KMS-11 (cell line): ENCODE data around the gene MPZL2.

ENCODE experiments used
- H2AFZ ChIP-seq: fragments of 200-600 bp; sonication (generic); 2 replicates; pipeline ENCODE4 v1.6.1; 2016; ENCODE audit warnings: antibody characterized with exemption, mixed run types, low read depth
- H3K27ac ChIP-seq: fragments of 200-600 bp; sonication (generic); 2 replicates; pipeline ENCODE4 v1.6.1; 2016; ENCODE audit warnings: mild to moderate bottlenecking, mixed run types
- H3K27me3 ChIP-seq: fragments of 200-600 bp; sonication (generic); 2 replicates; pipeline ENCODE4 v1.6.1; 2017; ENCODE audit warnings: mild to moderate bottlenecking, low read depth, mixed run types, moderate library complexity; ENCODE audit not compliant: insufficient read depth
- H3K36me3 ChIP-seq: fragments of 200-600 bp; sonication (generic); 2 replicates; pipeline ENCODE4 v1.6.1; 2017; ENCODE audit warnings: mild to moderate bottlenecking, mixed run types; ENCODE audit not compliant: insufficient read depth
- H3K4me1 ChIP-seq: fragments of 200-600 bp; sonication (generic); 2 replicates; pipeline ENCODE4 v1.6.1; 2016; ENCODE audit warnings: mild to moderate bottlenecking, low read depth, mixed run types; ENCODE audit not compliant: poor library complexity, severe bottlenecking
- H3K4me2 ChIP-seq: fragments of 200-600 bp; sonication (generic); 2 replicates; pipeline ENCODE4 v1.7.0; 2016; ENCODE audit warnings: mild to moderate bottlenecking, mixed run types
- H3K4me3 ChIP-seq: fragments of 200-600 bp; sonication (generic); IDR thresholded peaks from 2 replicates; pipeline ENCODE4 v1.6.1; 2017; ENCODE audit warnings: low read depth, low read length, mixed read lengths; ENCODE audit not compliant: insufficient read depth
- H3K79me2 ChIP-seq: fragments of 200-600 bp; sonication (generic); 2 replicates; pipeline ENCODE4 v1.6.1; 2016; ENCODE audit warnings: low read depth, mixed run types; ENCODE audit not compliant: insufficient read depth
- H3K9ac ChIP-seq: fragments of 200-600 bp; sonication (generic); 2 replicates; pipeline ENCODE4 v1.6.1; 2016; ENCODE audit warnings: mild to moderate bottlenecking, mixed run types
- H4K20me1 ChIP-seq: fragments of 200-600 bp; sonication (generic); 2 replicates; pipeline ENCODE4 v1.6.1; 2016; ENCODE audit warnings: mild to moderate bottlenecking, mixed run types; ENCODE audit not compliant: insufficient read depth
- CTCF ChIP-seq: fragments of 200-600 bp; sonication (generic); conservative IDR thresholded peaks from 2 replicates; pipeline ENCODE4 v1.6.1; 2017; ENCODE audit warnings: low read depth, mild to moderate bottlenecking, antibody characterized with exemption, low read length, moderate library complexity, mixed read lengths

The MPZL2 gene

GRCh38 chr11:118295199-118295598, 31.1 kb upstream of the MPZL2 start:
- Histone ChIP-seq H3K27me3 (no peaks in the 10 kb centered on the region), H3K27ac (no peak overlapping the region), H3K79me2 (no peaks in the 10 kb centered on the region), H3K4me1 (no peaks in the 10 kb centered on the region), H3K4me3 (no peak overlapping the region), H2AFZ (no peak overlapping the region), H3K4me2 (no peak overlapping the region), H4K20me1 (no peaks in the 10 kb centered on the region), H3K9ac (no peak overlapping the region), H3K36me3 (no peaks in the 10 kb centered on the region)
- no peak for TF ChIP-seq CTCF

GRCh38 chr11:118294053-118294452, 30.0 kb upstream of the MPZL2 start:
- Histone ChIP-seq H3K36me3 (no peaks in the 10 kb centered on the region), H4K20me1 (no peaks in the 10 kb centered on the region), H3K27me3 (no peaks in the 10 kb centered on the region), H3K4me3 (no peak overlapping the region), H2AFZ (no peak overlapping the region), H3K79me2 (no peaks in the 10 kb centered on the region), H3K4me1 (no peaks in the 10 kb centered on the region), H3K4me2 (no peak overlapping the region), H3K9ac (no peak overlapping the region), H3K27ac (no peak overlapping the region)
- TF ChIP-seq CTCF: no peak

- Histone ChIP-seq H2AFZ (no peak overlapping the region), H3K4me1 (no peaks in the 10 kb centered on the region), H3K27ac (no peak overlapping the region), H3K27me3 (no peaks in the 10 kb centered on the region), H3K4me3 (no peak overlapping the region), H4K20me1 (no peaks in the 10 kb centered on the region), H3K79me2 (no peaks in the 10 kb centered on the region), H3K36me3 (no peaks in the 10 kb centered on the region), H3K9ac (no peak overlapping the region), H3K4me2 (no peak overlapping the region)
- no peak for TF ChIP-seq CTCF
Measured at GRCh38 chr11:118291477-118292135, 27.5 kb upstream of the MPZL2 start.

GRCh38 chr11:118290923-118291322, 26.8 kb upstream of the MPZL2 start:
- Histone ChIP-seq H3K27me3 (no peaks in the 10 kb centered on the region), H3K79me2 (no peaks in the 10 kb centered on the region), H3K4me3 (no peak overlapping the region), H4K20me1 (no peaks in the 10 kb centered on the region), H3K36me3 (no peaks in the 10 kb centered on the region), H3K9ac (no peak overlapping the region), H2AFZ (no peak overlapping the region), H3K4me1 (no peaks in the 10 kb centered on the region), H3K4me2 (no peak overlapping the region), H3K27ac (no peak overlapping the region)
- TF ChIP-seq CTCF: no peak
